Measurements from ENCODE around the gene NFIC. TPM values are rescaled to one million over a fixed set of nuclear protein-coding genes. Genes with fewer than 3 reads are reported as not detected.
"Not testable (repeated sequence)": the region's sequence is repeated elsewhere in the genome, so short reads cannot be mapped to it uniquely, and the experiment has no call there.

The NFIC gene
- polyA plus RNA-seq, 2 of the 4 experiments (the other 2 are of a cell fraction), result 2.6 to 34.9 TPM

GRCh38 chr19:3342246-3342645, 24.1 kb upstream of the NFIC start:
- WGBS (ENCODE audit: missing lambda C conversion rate), result 80% methylated on average over 9 of the region's 9 CpGs
- FAIRE-seq, result no peak
- Histone ChIP-seq H3K4me1 (peaks cover 41% of the 10 kb centered on the region), H3K4me3 (no peak overlapping the region), H3K27ac (peak overlapping the region in 1 of 2 experiments; percentile 93; a peak in 1 of 6 replicates), H3K4me2 (no peak overlapping the region), H3K9me3 (no peaks in the 10 kb centered on the region)
- no peak for ATAC-seq
- DNase-seq (ENCODE audit: low read depth in 1 of 2, low spot score in 1 of 2), result no peak
- TF ChIP-seq NFE2L2 (conservative IDR thresholded peaks at IDR 0.05; ENCODE audit: low read length) (no peak), HES2 (IDR thresholded peaks at IDR 0.05) (no peak), RARB (CRISPR knock-in tag; IDR thresholded peaks at IDR 0.05) (no peak), RFX5 (IDR thresholded peaks at IDR 0.05) (no peak), HOXA7 (CRISPR knock-in tag; IDR thresholded peaks at IDR 0.05) (no peak), EHMT2 (IDR thresholded peaks at IDR 0.05; ENCODE audit: low read depth) (no peak), MYC (IDR thresholded peaks at IDR 0.05; ENCODE audit: borderline replicate concordance, low read length) (no peak), CTCF (IDR thresholded peaks at IDR 0.05) (no peak), REST (IDR thresholded peaks at IDR 0.05) (no peak), JUNB (IDR thresholded peaks at IDR 0.05) (no peak), POLR2A (IDR thresholded peaks at IDR 0.05; ENCODE audit: low read length) (no peak), ZC3H11A (IDR thresholded peaks at IDR 0.05) (no peak), CBX8 (IDR thresholded peaks at IDR 0.05) (no peak), ATOH8 (CRISPR knock-in tag; IDR thresholded peaks at IDR 0.05; ENCODE audit: low read depth) (no peak), NPAS2 (CRISPR knock-in tag; IDR thresholded peaks at IDR 0.05; ENCODE audit: borderline replicate concordance) (no peak), SREBF2 (IDR thresholded peaks at IDR 0.05) (no peak), MAFK (IDR thresholded peaks at IDR 0.05; ENCODE audit: partially characterized antibody) (no peak)
- TF ChIP-seq, protein P1, sequence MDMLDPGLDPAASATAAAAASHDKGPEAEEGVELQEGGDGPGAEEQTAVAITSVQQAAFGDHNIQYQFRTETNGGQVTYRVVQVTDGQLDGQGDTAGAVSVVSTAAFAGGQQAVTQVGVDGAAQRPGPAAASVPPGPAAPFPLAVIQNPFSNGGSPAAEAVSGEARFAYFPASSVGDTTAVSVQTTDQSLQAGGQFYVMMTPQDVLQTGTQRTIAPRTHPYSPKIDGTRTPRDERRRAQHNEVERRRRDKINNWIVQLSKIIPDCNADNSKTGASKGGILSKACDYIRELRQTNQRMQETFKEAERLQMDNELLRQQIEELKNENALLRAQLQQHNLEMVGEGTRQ (IDR thresholded peaks at IDR 0.05), result no peak
- TF ChIP-seq, protein P2, sequence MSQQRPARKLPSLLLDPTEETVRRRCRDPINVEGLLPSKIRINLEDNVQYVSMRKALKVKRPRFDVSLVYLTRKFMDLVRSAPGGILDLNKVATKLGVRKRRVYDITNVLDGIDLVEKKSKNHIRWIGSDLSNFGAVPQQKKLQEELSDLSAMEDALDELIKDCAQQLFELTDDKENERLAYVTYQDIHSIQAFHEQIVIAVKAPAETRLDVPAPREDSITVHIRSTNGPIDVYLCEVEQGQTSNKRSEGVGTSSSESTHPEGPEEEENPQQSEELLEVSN (IDR thresholded peaks at IDR 0.05; ENCODE audit: borderline replicate concordance, low read depth), result no peak
- ChIA-PET CTCF (interaction anchor here (0.7 to 2.3 kb wide), 7 partner anchors 10 to 443 kb away, joined by 3 to 7 read pairs (median 3); no protein-coding TSS in a partner anchor), POLR2A (no interaction called here)

DNA sequence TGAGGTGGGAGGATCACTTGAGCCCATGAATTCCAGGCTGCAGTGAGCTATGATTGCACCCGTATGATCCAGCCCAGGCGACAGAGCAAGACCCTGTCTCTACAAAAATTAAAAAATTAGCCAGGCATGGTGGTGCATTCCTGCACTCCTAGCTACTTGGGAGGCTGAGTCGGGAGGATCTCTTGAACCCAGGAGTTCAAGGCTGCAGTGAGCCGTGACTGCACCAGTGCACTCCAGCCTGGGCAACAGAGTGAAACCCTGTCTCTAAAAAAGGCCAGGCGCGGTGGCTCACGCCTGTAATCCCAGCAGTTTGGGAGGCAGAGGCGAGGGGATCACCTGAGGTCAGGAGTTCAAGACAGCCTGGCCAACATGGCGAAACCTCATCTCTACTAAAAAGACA, 23.4 kb upstream of the NFIC start:
- CTCF ChIA-PET, result interaction anchor here (0.6 to 2.3 kb wide), 10 partner anchors 9 to 444 kb away, joined by 3 to 7 read pairs (median 3); no protein-coding TSS in a partner anchor
- DNase-seq (ENCODE audit: low read depth in 1 of 2, low spot score in 1 of 2); H3K9me3 ChIP-seq; ATAC-seq; POLR2A ChIA-PET; FAIRE-seq: not testable (repeated sequence)
- Histone ChIP-seq H3K27ac (peak overlapping the region; percentile 93 to 96), H3K4me3 (peak overlapping the region; percentile 59; the same call in 2 of the 3 replicates), H3K4me2 (peak overlapping the region; percentile 89), H3K4me1 (peaks cover 38% of the 10 kb centered on the region)
- 84% methylated on average over 9 of the region's 9 CpGs for WGBS (ENCODE audit: missing lambda C conversion rate)

Measured in A549 (cell line).